22Rv1 (cell line): ENCODE measurements around the gene ROMO1.

Source experiments
- H3K27ac ChIP-seq: fragments of 450-650 bp; 2 replicates; pipeline ENCODE4 v1.5.1; 2017
- CTCF ChIP-seq: fragments of 450-650 bp; IDR thresholded peaks from 2 replicates; pipeline ENCODE4 v1.5.1; 2017; ENCODE audit warnings: mild to moderate bottlenecking
- ZFX ChIP-seq: fragments of 450-650 bp; IDR thresholded peaks from 2 replicates; pipeline ENCODE4 v1.6.1; 2017; ENCODE audit warnings: antibody characterized with exemption, borderline replicate concordance

ROMO1 gene

GRCh38 chr20:35738410-35739179 is 39.4 kb downstream of the ROMO1 start:
- H3K27ac ChIP-seq = no peak overlapping the region
- TF ChIP-seq CTCF (no peak), ZFX (no peak)

- TF ChIP-seq ZFX (no peak), CTCF (no peak; the same call in 1 of the 2 replicates)
- H3K27ac ChIP-seq = no peak overlapping the region
Observed at GRCh38 chr20:35739294-35740163, 40.3 kb downstream of the ROMO1 start.

- TF ChIP-seq ZFX (no peak), CTCF (peak; percentile 30; the same call in 1 of the 2 replicates)
- peak within 1 kb of the TSS; percentile 94 for H3K27ac ChIP-seq
Observed at GRCh38 chr20:35741892-35742740, 42.9 kb downstream of the ROMO1 start, which contains the start of gene RBM39. Gene RBM39 (minus strand): TSS chr20:35742260. CDS start chr20:35740874, 1,386 bp downstream.

GRCh38 chr20:35742741-35743523 is 43.7 kb downstream of the ROMO1 start:
- H3K27ac ChIP-seq = peak overlapping the region; percentile 94
- TF ChIP-seq CTCF (peak; percentile 1; the same call in 1 of the 2 replicates), ZFX (no peak)

GRCh38 chr20:35743693-35744491 is 44.7 kb downstream of the ROMO1 start:
- peak overlapping the region; percentile 94 for H3K27ac ChIP-seq

GRCh38 chr20:35744492-35744841 is 45.3 kb downstream of the ROMO1 start:
- peak overlapping the region; percentile 94 for H3K27ac ChIP-seq

More at GRCh38 chr20:35743693-35744491, 44.7 kb downstream of the ROMO1 start:
- TF ChIP-seq CTCF = no peak
- TF ChIP-seq ZFX = no peak
